ENCODE results near the gene CELSR2.

The CELSR2 gene

DNA sequence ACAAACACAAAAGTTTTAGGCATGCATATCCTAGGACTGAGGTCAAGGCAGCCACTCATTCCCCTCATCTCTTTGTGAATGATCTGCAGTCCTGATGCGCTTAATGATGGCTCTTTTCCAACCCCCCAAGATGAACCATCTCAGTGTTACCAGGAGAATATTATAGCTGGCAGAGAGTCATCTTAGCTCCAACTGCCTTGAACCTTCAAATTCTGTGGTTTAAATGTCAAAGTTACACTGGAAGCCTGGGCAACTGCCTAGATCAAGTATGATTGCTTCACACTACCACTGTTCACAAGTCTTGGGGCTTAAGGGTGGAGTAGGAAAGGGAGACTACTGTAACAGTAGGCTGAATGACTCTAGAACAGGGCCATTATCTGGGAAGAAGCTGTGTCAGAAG is 65.5 kb downstream of the CELSR2 start:
- no peak for FAIRE-seq
- TF ChIP-seq SPI1 (IDR thresholded peaks at IDR 0.05; ENCODE audit: low read depth, low read length) = no peak
- no peak for TF ChIP-seq POLR2AphosphoS5 (IDR thresholded peaks at IDR 0.05; ENCODE audit: low read depth, low read length)
- no peak for TF ChIP-seq POU2F2 (IDR thresholded peaks at IDR 0.05; ENCODE audit: low read depth, low read length)
- no peak for TF ChIP-seq PAX5 (IDR thresholded peaks at IDR 0.05; ENCODE audit: insufficient read depth, low read length, severe bottlenecking)
- no peak for TF ChIP-seq POLR2A (IDR thresholded peaks at IDR 0.05; ENCODE audit: low read depth, low read length)
- TF ChIP-seq TAF1 (IDR thresholded peaks at IDR 0.05; ENCODE audit: low read depth, low read length) = no peak

GRCh38 chr1:109315288-109315687 is 65.9 kb downstream of the CELSR2 start:
- FAIRE-seq = no peak
- TF ChIP-seq POU2F2 (IDR thresholded peaks at IDR 0.05; ENCODE audit: low read depth, low read length) (no peak), POLR2AphosphoS5 (IDR thresholded peaks at IDR 0.05; ENCODE audit: low read depth, low read length) (no peak), TAF1 (IDR thresholded peaks at IDR 0.05; ENCODE audit: low read depth, low read length) (no peak), POLR2A (IDR thresholded peaks at IDR 0.05; ENCODE audit: low read depth, low read length) (no peak), PAX5 (IDR thresholded peaks at IDR 0.05; ENCODE audit: insufficient read depth, low read length, severe bottlenecking) (no peak), SPI1 (IDR thresholded peaks at IDR 0.05; ENCODE audit: low read depth, low read length) (no peak)
- DNase-seq (ENCODE audit: insufficient read length, low spot score) = no peak

More for the DNA sequence above, 65.5 kb downstream of the CELSR2 start:
- no peak for DNase-seq (ENCODE audit: insufficient read length, low spot score)

DNA sequence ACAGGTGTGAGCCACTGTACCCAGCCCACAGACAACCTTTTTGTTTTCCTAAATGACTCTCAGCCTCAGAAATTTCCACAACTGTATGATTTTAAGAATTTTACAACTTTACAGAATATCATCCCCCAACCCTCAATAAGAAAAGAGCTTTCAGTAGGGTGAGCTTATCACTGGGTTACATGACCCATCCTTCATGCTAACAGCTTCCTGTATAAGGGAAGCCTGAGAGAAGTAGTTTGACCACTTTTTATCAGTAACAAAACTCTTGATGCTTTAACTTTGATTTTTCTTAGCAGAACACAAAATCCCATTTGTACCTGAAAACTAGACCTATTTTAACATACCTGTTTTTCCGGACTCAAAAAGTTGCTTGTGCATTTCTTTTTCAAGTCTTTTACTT is 67.2 kb downstream of the CELSR2 start:
- no peak for DNase-seq (ENCODE audit: insufficient read length, low spot score)
- no peak for FAIRE-seq

GRCh38 chr1:109319114-109319513 is 69.8 kb downstream of the CELSR2 start:
- FAIRE-seq (no peak), DNase-seq (ENCODE audit: insufficient read length, low spot score) (no peak)
- TF ChIP-seq TAF1 (IDR thresholded peaks at IDR 0.05; ENCODE audit: low read depth, low read length) = no peak
- no peak for TF ChIP-seq POLR2AphosphoS5 (IDR thresholded peaks at IDR 0.05; ENCODE audit: low read depth, low read length)
- TF ChIP-seq POLR2A (IDR thresholded peaks at IDR 0.05; ENCODE audit: low read depth, low read length) = no peak
- TF ChIP-seq SPI1 (IDR thresholded peaks at IDR 0.05; ENCODE audit: low read depth, low read length) = no peak
- no peak for TF ChIP-seq PAX5 (IDR thresholded peaks at IDR 0.05; ENCODE audit: insufficient read depth, low read length, severe bottlenecking)
- no peak for TF ChIP-seq POU2F2 (IDR thresholded peaks at IDR 0.05; ENCODE audit: low read depth, low read length)

More for the DNA sequence above, 67.2 kb downstream of the CELSR2 start:
- no peak for TF ChIP-seq TAF1 (IDR thresholded peaks at IDR 0.05; ENCODE audit: low read depth, low read length)
- TF ChIP-seq POU2F2 (IDR thresholded peaks at IDR 0.05; ENCODE audit: low read depth, low read length) = no peak
- TF ChIP-seq POLR2A (IDR thresholded peaks at IDR 0.05; ENCODE audit: low read depth, low read length) = no peak
- no peak for TF ChIP-seq SPI1 (IDR thresholded peaks at IDR 0.05; ENCODE audit: low read depth, low read length)
- TF ChIP-seq POLR2AphosphoS5 (IDR thresholded peaks at IDR 0.05; ENCODE audit: low read depth, low read length) = no peak
- no peak for TF ChIP-seq PAX5 (IDR thresholded peaks at IDR 0.05; ENCODE audit: insufficient read depth, low read length, severe bottlenecking)

GRCh38 chr1:109322974-109323373 is 73.6 kb downstream of the CELSR2 start:
- DNase-seq (ENCODE audit: insufficient read length, low spot score) (no peak), FAIRE-seq (no peak)
- TF ChIP-seq POLR2AphosphoS5 (IDR thresholded peaks at IDR 0.05; ENCODE audit: low read depth, low read length) (no peak), POU2F2 (IDR thresholded peaks at IDR 0.05; ENCODE audit: low read depth, low read length) (no peak), POLR2A (IDR thresholded peaks at IDR 0.05; ENCODE audit: low read depth, low read length) (no peak), TAF1 (IDR thresholded peaks at IDR 0.05; ENCODE audit: low read depth, low read length) (no peak), SPI1 (IDR thresholded peaks at IDR 0.05; ENCODE audit: low read depth, low read length) (no peak), PAX5 (IDR thresholded peaks at IDR 0.05; ENCODE audit: insufficient read depth, low read length, severe bottlenecking) (no peak)

Data from GM12891 (cell line).